Measurements from ENCODE around the gene DGUOK.
A peak's percentile ranks its signal among the peaks of the same experiment; 100 is the strongest.
"Not testable (repeated sequence)": the region's sequence is repeated elsewhere in the genome, so short reads cannot be mapped to it uniquely, and the experiment has no call there.

The DGUOK gene

GRCh38 chr2:73920577-73921545 is 5.8 kb upstream of the DGUOK start:
- no peak for DNase-seq (ENCODE audit: low read depth in 2 of 2)

- no peak for DNase-seq (ENCODE audit: low read depth in 2 of 2)
These were observed 5.1 kb upstream of the DGUOK start for GRCh38 chr2:73921581-73921980.

- no peak for DNase-seq (ENCODE audit: low read depth in 2 of 2)
These were observed 4.0 kb upstream of the DGUOK start for GRCh38 chr2:73922681-73923080.

GRCh38 chr2:73925033-73925704 is 1.5 kb upstream of the DGUOK start:
- no peak for DNase-seq (ENCODE audit: low read depth in 2 of 2)

- DNase-seq (ENCODE audit: low read depth in 2 of 2), result no peak
These were observed 707 bp upstream of the DGUOK start for GRCh38 chr2:73925853-73926492.

- DNase-seq (ENCODE audit: low read depth in 2 of 2), result no peak
These were observed 664 bp downstream of the DGUOK start for GRCh38 chr2:73927344-73927743.

- DNase-seq (ENCODE audit: low read depth in 2 of 2), result no peak
These were observed 2.3 kb downstream of the DGUOK start for GRCh38 chr2:73928963-73929347.

GRCh38 chr2:73930386-73930785 is 3.7 kb downstream of the DGUOK start:
- no peak for DNase-seq (ENCODE audit: low read depth in 2 of 2)

- no peak for DNase-seq (ENCODE audit: low read depth in 2 of 2)
These were observed 5.1 kb downstream of the DGUOK start for GRCh38 chr2:73931531-73932500.

- DNase-seq (ENCODE audit: low read depth in 2 of 2), result no peak
These were observed 6.5 kb downstream of the DGUOK start for GRCh38 chr2:73933194-73933593.

- DNase-seq (ENCODE audit: low read depth in 2 of 2), result no peak
These were observed 9.0 kb downstream of the DGUOK start for GRCh38 chr2:73935641-73936040.

GRCh38 chr2:73937103-73937885 is 10.6 kb downstream of the DGUOK start:
- DNase-seq (ENCODE audit: low read depth in 2 of 2), result no peak

- no peak for DNase-seq (ENCODE audit: low read depth in 2 of 2)
These were observed 11.2 kb downstream of the DGUOK start for GRCh38 chr2:73937899-73938298.

- peak; percentile 36 to 51 for DNase-seq (ENCODE audit: low read depth in 2 of 2)
These were observed 12.2 kb downstream of the DGUOK start for GRCh38 chr2:73938718-73939352.

- DNase-seq (ENCODE audit: low read depth in 2 of 2), result no peak
These were observed 12.7 kb downstream of the DGUOK start for GRCh38 chr2:73939419-73939818.

- not testable (repeated sequence) for DNase-seq (ENCODE audit: low read depth in 2 of 2)
These were observed 13.4 kb downstream of the DGUOK start for GRCh38 chr2:73940066-73940465.

GRCh38 chr2:73942664-73943063 is 16.0 kb downstream of the DGUOK start:
- DNase-seq (ENCODE audit: low read depth in 2 of 2), result no peak

- DNase-seq (ENCODE audit: low read depth in 2 of 2), result no peak
These were observed 18.0 kb downstream of the DGUOK start for GRCh38 chr2:73944714-73945113.

- DNase-seq (ENCODE audit: low read depth in 2 of 2), result no peak
These were observed 19.5 kb downstream of the DGUOK start for GRCh38 chr2:73946215-73946614.

GRCh38 chr2:73946666-73947065 is 20.0 kb downstream of the DGUOK start:
- DNase-seq (ENCODE audit: low read depth in 2 of 2), result no peak

Measured in fibroblast of skin of left biceps (primary cell).